HG03108 (cell line): ENCODE measurements around the gene PPP1R13B.

Experiments
- ATAC-seq: cut with Tn5 transposase; IDR thresholded peaks from one replicate; pipeline ENCODE4 v1.9.1; 2021; ENCODE audit warnings: moderate library complexity; ENCODE audit not compliant: unreplicated experiment

PPP1R13B gene

GRCh38 chr14:103688906-103689902 lies 158.2 kb downstream of the PPP1R13B start:
- peak; percentile 42 for ATAC-seq

GRCh38 chr14:103688441-103688840 lies 158.9 kb downstream of the PPP1R13B start:
- ATAC-seq: no peak

- no peak for ATAC-seq
Measured at GRCh38 chr14:103687712-103688111, 159.7 kb downstream of the PPP1R13B start.

- no peak for ATAC-seq
Measured at GRCh38 chr14:103686831-103687485, 160.4 kb downstream of the PPP1R13B start.

- ATAC-seq: no peak
Measured at GRCh38 chr14:103685276-103686211, 161.8 kb downstream of the PPP1R13B start.

GRCh38 chr14:103684871-103685270 lies 162.5 kb downstream of the PPP1R13B start:
- ATAC-seq: no peak

- no peak for ATAC-seq
Measured at GRCh38 chr14:103684471-103684870, 162.9 kb downstream of the PPP1R13B start.
